ENCODE results near the gene PI4K2A. TPM values are rescaled to one million over a fixed set of nuclear protein-coding genes. Genes with fewer than 3 reads are reported as not detected.
"Not testable (repeated sequence)": the region's sequence is repeated elsewhere in the genome, so short reads cannot be mapped to it uniquely, and the experiment has no call there.

Gene PI4K2A
- total and polyA plus RNA-seq, 7 donors = 8.1 to 19.3 (median 13.3) TPM

- Histone ChIP-seq H3K9me3 (no peaks in the 10 kb centered on the region), H3K27ac (peak overlapping the region; percentile 85 to 95 (median 92)), H3K4me3 (peak overlapping the region; percentile 54 to 94 (median 82)), H3K27me3 (no peaks in the 10 kb centered on the region), H3K36me3 (peaks cover 0 to 13% (median 2%) of the 10 kb centered on the region in 4 donors), H3K4me1 (peaks cover 0 to 25% (median 17%) of the 10 kb centered on the region in 4 donors)
- TF ChIP-seq POLR2AphosphoS5 (IDR thresholded peaks at IDR 0.05) (peak in 2 of 4 donors; percentile 6 to 38), EP300 (IDR thresholded peaks at IDR 0.05) (no peak)
- WGBS, 2 donors = 2% methylated on average over 67 of the region's 67 CpGs
- intact Hi-C loops (cut with DNase I) = loop anchor here (2.0 kb wide), 1 partner anchor 46 kb away; the partner anchor contains the start of gene AVPI1
- DNase-seq = peak; percentile 71
Observed at GRCh38 chr10:97640868-97641811, 669 bp downstream of the PI4K2A start.

GRCh38 chr10:97642471-97643159, 2.1 kb downstream of the PI4K2A start:
- WGBS, 2 donors = 95 to 97% methylated on average over 13 of the region's 13 CpGs
- DNase-seq; H3K9me3 ChIP-seq; H3K4me3 ChIP-seq; intact Hi-C loops (cut with DNase I); H3K27me3 ChIP-seq: not testable (repeated sequence)
- peak overlapping the region in 1 of 4 donors; percentile 95 for H3K27ac ChIP-seq
- peaks cover 0 to 21% (median 2%) of the 10 kb centered on the region in 4 donors for H3K36me3 ChIP-seq
- peaks cover 0 to 31% (median 17%) of the 10 kb centered on the region in 4 donors for H3K4me1 ChIP-seq

DNA sequence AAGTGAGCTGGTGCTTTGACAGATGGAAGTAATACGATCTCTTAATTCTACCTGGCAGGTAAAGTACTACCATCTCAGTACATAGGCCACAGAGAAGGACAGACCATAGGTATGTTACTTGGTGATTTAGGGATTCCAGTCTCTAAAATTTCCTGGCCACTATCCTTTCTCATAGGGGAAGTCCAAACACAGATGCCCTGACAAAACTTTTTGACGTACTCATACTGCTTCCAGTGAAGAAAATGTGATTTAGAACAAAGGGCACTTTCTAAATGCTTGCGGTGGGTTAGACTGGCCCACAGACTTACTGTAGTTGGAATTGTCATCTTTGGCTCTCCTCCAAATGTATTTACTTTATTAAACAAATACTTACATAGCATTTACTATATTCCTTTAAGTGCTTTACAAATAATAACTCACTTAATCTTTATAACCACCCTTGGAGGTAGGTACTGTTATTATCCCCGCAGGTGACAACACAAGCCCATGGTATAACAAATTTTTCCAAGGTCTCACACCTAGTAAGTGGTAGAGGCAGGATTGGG, 3.0 kb downstream of the PI4K2A start:
- WGBS, 2 donors = 95 to 96% methylated on average over 4 of the region's 4 CpGs
- no peaks in the 10 kb centered on the region for H3K9me3 ChIP-seq
- peaks cover 0 to 21% (median 2%) of the 10 kb centered on the region in 4 donors for H3K36me3 ChIP-seq
- intact Hi-C loops (cut with DNase I) = no loop called here
- H3K4me1 ChIP-seq = peaks cover 0 to 36% (median 17%) of the 10 kb centered on the region in 4 donors
- DNase-seq = no peak
- no peaks in the 10 kb centered on the region for H3K27me3 ChIP-seq
- TF ChIP-seq POLR2A (IDR thresholded peaks at IDR 0.05) (no peak), POLR2AphosphoS5 (IDR thresholded peaks at IDR 0.05) (no peak), CTCF (IDR thresholded peaks at IDR 0.05) (no peak), EP300 (IDR thresholded peaks at IDR 0.05) (no peak)
- H3K27ac ChIP-seq = no peak overlapping the region
- no peak overlapping the region for H3K4me3 ChIP-seq

DNA sequence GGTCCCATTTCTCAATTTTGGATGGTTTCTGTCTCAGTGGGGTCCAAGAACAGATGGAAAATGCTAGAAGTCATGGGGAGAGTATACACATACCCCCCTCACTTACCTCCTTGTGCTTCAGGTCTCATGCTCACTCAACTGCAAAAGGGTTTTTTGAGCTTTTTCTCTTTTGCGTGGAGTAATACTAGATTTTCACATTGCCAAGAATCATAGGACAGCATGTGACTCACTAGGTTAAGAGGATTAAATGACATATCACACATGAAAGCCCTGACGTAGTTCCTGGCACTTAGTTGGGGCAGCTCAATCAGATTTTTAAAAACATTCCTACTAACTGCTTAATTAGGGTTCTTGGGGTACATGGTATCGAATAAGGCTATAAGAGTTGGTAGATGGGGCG, 4.5 kb downstream of the PI4K2A start:
- Histone ChIP-seq H3K36me3 (peaks cover 0 to 21% (median 2%) of the 10 kb centered on the region in 4 donors), H3K4me1 (peaks cover 0 to 51% (median 17%) of the 10 kb centered on the region in 4 donors), H3K4me3 (no peak overlapping the region), H3K27me3 (no peaks in the 10 kb centered on the region), H3K27ac (no peak overlapping the region), H3K9me3 (no peaks in the 10 kb centered on the region)
- TF ChIP-seq CTCF (IDR thresholded peaks at IDR 0.05) (no peak), POLR2AphosphoS5 (IDR thresholded peaks at IDR 0.05) (no peak), EP300 (IDR thresholded peaks at IDR 0.05) (no peak), POLR2A (IDR thresholded peaks at IDR 0.05) (no peak)
- intact Hi-C loops (cut with DNase I) = no loop called here
- no peak for DNase-seq
- 94 to 97% methylated on average over 4 of the region's 4 CpGs for WGBS, 2 donors

DNA sequence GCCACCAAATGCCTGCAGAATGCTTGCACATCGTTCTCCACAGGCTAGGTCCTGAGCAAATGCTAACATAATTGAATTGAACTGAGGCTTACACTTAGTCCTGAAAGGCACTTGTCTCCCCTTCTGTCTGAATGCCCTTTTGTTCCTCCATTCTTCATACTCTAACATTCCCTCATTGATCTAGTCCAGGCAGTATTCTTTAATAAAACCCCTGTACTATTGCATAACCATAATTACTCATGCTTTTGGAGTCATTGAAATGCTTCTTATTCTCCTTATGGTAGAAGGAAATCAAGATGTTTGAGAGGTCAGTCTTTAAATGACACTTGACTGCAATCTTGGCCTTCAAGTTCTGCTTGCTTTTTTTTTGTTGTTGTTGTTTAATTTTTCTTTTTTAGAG, 7.1 kb downstream of the PI4K2A start:
- WGBS, 2 donors = 85 to 93% methylated on average over 1 of the region's 1 CpG
- intact Hi-C loops (cut with DNase I) = no loop called here
- Histone ChIP-seq H3K36me3 (peaks cover 0 to 40% (median 11%) of the 10 kb centered on the region in 4 donors), H3K27me3 (no peaks in the 10 kb centered on the region), H3K27ac (peak overlapping the region in 1 of 4 donors; percentile 68), H3K9me3 (no peaks in the 10 kb centered on the region), H3K4me1 (peaks cover 0 to 40% (median 4%) of the 10 kb centered on the region in 4 donors), H3K4me3 (no peak overlapping the region)
- TF ChIP-seq EP300 (IDR thresholded peaks at IDR 0.05) = no peak
- TF ChIP-seq POLR2AphosphoS5 (IDR thresholded peaks at IDR 0.05) = peak in 1 of 4 donors; percentile 18
- DNase-seq = no peak
